ENCODE measurements around the gene MASP2. TPM values are rescaled to one million over a fixed set of nuclear protein-coding genes. Genes with fewer than 3 reads are reported as not detected.

The MASP2 gene
- total RNA-seq, 2 experiments from 2014 or later: 0.38 TPM; not detected in 1

- TF ChIP-seq CTCF (conservative IDR thresholded peaks at IDR 0.05; ENCODE audit: low read length) (no peak), EZH2phosphoT487 (IDR thresholded peaks at IDR 0.05; ENCODE audit: borderline replicate concordance, low read depth, low read length) (no peak)
- Histone ChIP-seq H3K4me2 (ENCODE audit: low read length) (no peak overlapping the region), H3K9me3 (ENCODE audit: low read length) (peaks cover 6% of the 10 kb centered on the region; the same call in 1 of the 2 replicates), H3K4me3 (ENCODE audit: low read depth, low read length, poor library complexity, severe bottlenecking) (no peak overlapping the region), H4K20me1 (ENCODE audit: insufficient read depth, low read length) (no peaks in the 10 kb centered on the region), H3K36me3 (ENCODE audit: insufficient read depth, low read length) (no peaks in the 10 kb centered on the region), H3K4me1 (ENCODE audit: insufficient read depth, low read length, poor library complexity, severe bottlenecking) (no peaks in the 10 kb centered on the region), H3K27ac (ENCODE audit: low read depth, low read length, poor library complexity, severe bottlenecking) (no peak overlapping the region), H3K79me2 (ENCODE audit: insufficient read depth, low read depth, low read length) (no peaks in the 10 kb centered on the region), H3K9me2 (ENCODE audit: insufficient read depth, low read length) (no peaks in the 10 kb centered on the region), H2AFZ (ENCODE audit: low read length) (no peak overlapping the region)
- POLR2A ChIA-PET: interaction anchor here (0.5 to 0.7 kb wide), 2 partner anchors 150 to 1240 kb away, joined by 3 read pairs; no protein-coding TSS in a partner anchor
- DNase-seq (ENCODE audit: low spot score): no peak
- no TSS peak for BruUV-seq (replicated peaks)
- intact Hi-C loops (cut with micrococcal nuclease; ENCODE audit: unreplicated experiment): no loop called here
- CTCF ChIA-PET (ENCODE audit: unreplicated experiment): no interaction called here
These were observed 46.5 kb downstream of the MASP2 start for GRCh38 chr1:11000526-11000925.

GRCh38 chr1:10996100-10996499 is 50.9 kb downstream of the MASP2 start:
- CTCF ChIA-PET (ENCODE audit: unreplicated experiment): no interaction called here
- BruUV-seq (replicated peaks): no TSS peak
- H4K20me1 ChIP-seq (ENCODE audit: insufficient read depth, low read length): no peaks in the 10 kb centered on the region

More at GRCh38 chr1:10996100-10996499, 50.9 kb downstream of the MASP2 start:
- H3K9me2 ChIP-seq (ENCODE audit: insufficient read depth, low read length): no peaks in the 10 kb centered on the region
- H3K4me2 ChIP-seq (ENCODE audit: low read length): no peak overlapping the region
- peaks cover 6% of the 10 kb centered on the region; the same call in 1 of the 2 replicates for H3K9me3 ChIP-seq (ENCODE audit: low read length)
- POLR2A ChIA-PET: no interaction called here
- no peaks in the 10 kb centered on the region for H3K4me1 ChIP-seq (ENCODE audit: insufficient read depth, low read length, poor library complexity, severe bottlenecking)
- no peak for TF ChIP-seq EZH2phosphoT487 (IDR thresholded peaks at IDR 0.05; ENCODE audit: borderline replicate concordance, low read depth, low read length)
- no peak for TF ChIP-seq CTCF (conservative IDR thresholded peaks at IDR 0.05; ENCODE audit: low read length)
- H3K4me3 ChIP-seq (ENCODE audit: low read depth, low read length, poor library complexity, severe bottlenecking): no peak overlapping the region
- H3K36me3 ChIP-seq (ENCODE audit: insufficient read depth, low read length): no peaks in the 10 kb centered on the region
- H3K79me2 ChIP-seq (ENCODE audit: insufficient read depth, low read depth, low read length): no peaks in the 10 kb centered on the region
- no peak for DNase-seq (ENCODE audit: low spot score)
- intact Hi-C loops (cut with micrococcal nuclease; ENCODE audit: unreplicated experiment): no loop called here
- H2AFZ ChIP-seq (ENCODE audit: low read length): no peak overlapping the region
- no peak overlapping the region for H3K27ac ChIP-seq (ENCODE audit: low read depth, low read length, poor library complexity, severe bottlenecking)
